K562 (cell line): ENCODE results near the gene SLC40A1. TPM values are rescaled to one million over a fixed set of nuclear protein-coding genes. Genes with fewer than 3 reads are reported as not detected.

Source experiments
- ARNT ChIP-seq, 2 experiments: fragments of 450-650 bp; IDR thresholded peaks; 2 replicates each; pipeline ENCODE4 v1.6.1; 2016; ENCODE audit warnings: mild to moderate bottlenecking in 1 of 2
- CBFA2T3 ChIP-seq: fragments of 450-650 bp; IDR thresholded peaks from 2 replicates; pipeline ENCODE4 v1.6.1; 2017
- LEF1 ChIP-seq: fragments of 450-650 bp; IDR thresholded peaks from 2 replicates; pipeline ENCODE4 v1.6.1; 2016; ENCODE audit warnings: mild to moderate bottlenecking
- NCOA6 ChIP-seq: fragments of 450-650 bp; IDR thresholded peaks from 2 replicates; pipeline ENCODE4 v1.6.1; 2017; ENCODE audit warnings: mild to moderate bottlenecking
- NFXL1 ChIP-seq: fragments of 450-650 bp; formaldehyde crosslinking; IDR thresholded peaks from 2 replicates; pipeline ENCODE4 v1.4.0; 2021; ENCODE audit warnings: mild to moderate bottlenecking
- PHTF2 ChIP-seq: fragments of 250-450 bp; sonication (Bioruptor Pico); IDR thresholded peaks from 2 replicates; pipeline ENCODE4 v1.5.0; 2021; ENCODE audit warnings: mild to moderate bottlenecking
- PTBP1 ChIP-seq: fragments of 200-400 bp; formaldehyde crosslinking; IDR thresholded peaks from 2 replicates; pipeline ENCODE4 v1.6.1; 2017; ENCODE audit warnings: low read depth, low read length
- RREB1 ChIP-seq: fragments of 250-450 bp; sonication (Bioruptor Pico); IDR thresholded peaks from 2 replicates; pipeline ENCODE4 v1.4.0; 2020
- SMARCA4 ChIP-seq: fragments of 450-650 bp; IDR thresholded peaks from 2 replicates; pipeline ENCODE4 v1.6.1; 2016
- SRSF9 ChIP-seq: fragments of 200-400 bp; formaldehyde crosslinking; IDR thresholded peaks from 2 replicates; pipeline ENCODE4 v1.6.1; 2017; ENCODE audit warnings: low read depth, low read length, borderline replicate concordance
- ZFP91 ChIP-seq: sonication (generic); formaldehyde crosslinking; IDR thresholded peaks from 2 replicates; pipeline ENCODE4 v1.8.0; 2022; ENCODE audit warnings: mild to moderate bottlenecking, missing genetic modification reagents
- ZNF175 ChIP-seq: fragments of 200-800 bp; sonication (Bioruptor generic); IDR thresholded peaks from 2 replicates; pipeline ENCODE4 v1.6.1; 2016; ENCODE audit warnings: low read depth, mild to moderate bottlenecking, missing genetic modification characterization, missing compliant biosample characterization
- ZNF395 ChIP-seq: fragments of 200-800 bp; sonication (Bioruptor generic); IDR thresholded peaks from 2 replicates; pipeline ENCODE4 v1.6.1; 2017; ENCODE audit warnings: missing genetic modification characterization, missing compliant biosample characterization
- polyA plus RNA-seq, 8 experiments: library from polyadenylated mRNA; depleted of rRNA in 4 of 8; stranded (reverse) in 5 of 8; unstranded in 3 of 8; fragments of >200 nt; fragmentation: Nextera tagmentation in 2 of 8; fragmentation: Illumina TruSeq in 1 of 8; extraction: Ambion mirVana in 2 of 8; extraction: Trizol in 1 of 8; gene quantifications; 2 replicates each; pipeline versions ENCODE4 v1.2.1 to v1.2.3, GENCODE V29; 2011 to 2014; ENCODE audit warnings: inconsistent platforms in 1 of 8, missing spikeins in 1 of 8
- total RNA-seq, 7 experiments: library from RNA; depleted of rRNA in 6 of 7; stranded (reverse); fragments of >200 nt in 6 of 7; fragmentation: Illumina TruSeq in 2 of 7; extraction: Trizol in 2 of 7; gene quantifications; 2 replicates each; pipeline versions ENCODE4 v1.2.1 to v1.2.3, GENCODE V29; 2011 to 2021; ENCODE audit warnings: low replicate concordance in 1 of 7
- TF ChIP-seq, protein P1 (sequence below): fragments of 250-450 bp; sonication (Bioruptor Pico); IDR thresholded peaks from 2 replicates; pipeline ENCODE4 v1.5.0; 2022; ENCODE audit warnings: mild to moderate bottlenecking
- TF ChIP-seq, protein P2 (sequence below): fragments of 250-450 bp; sonication (Bioruptor Pico); IDR thresholded peaks from 2 replicates; pipeline ENCODE4 v1.4.0; 2020; ENCODE audit warnings: mild to moderate bottlenecking

Gene SLC40A1
- total and polyA plus RNA-seq, 9 of the 15 experiments (the other 6 are each of a cell fraction or from before 2014, with no cell fraction given), result 42.2 to 95.9 (median 54.9) TPM

GRCh38 chr2:189582140-189582808, 1.7 kb upstream of the SLC40A1 start (continued):
- TF ChIP-seq ZNF395 (CRISPR knock-in tag) (0 out of 2 replicates have a peak, but pooled peaks have one; percentile 25), PTBP1 (no peak), SRSF9 (no peak), ARNT (IDR thresholded peaks at IDR 0.05) (peak; percentile 4 to 35; a peak in 2 of 4 replicates), PHTF2 (CRISPR knock-in tag) (no peak), LEF1 (no peak; the same call in none of the 2 replicates), ZFP91 (CRISPR knock-in tag) (no peak), NFXL1 (CRISPR knock-in tag) (no peak), CBFA2T3 (no peak), SMARCA4 (0 out of 2 replicates have a peak, but pooled peaks have one; percentile 17), RREB1 (CRISPR knock-in tag) (no peak), NCOA6 (no peak), ZNF175 (CRISPR knock-in tag) (no peak)
- TF ChIP-seq, protein P1, sequence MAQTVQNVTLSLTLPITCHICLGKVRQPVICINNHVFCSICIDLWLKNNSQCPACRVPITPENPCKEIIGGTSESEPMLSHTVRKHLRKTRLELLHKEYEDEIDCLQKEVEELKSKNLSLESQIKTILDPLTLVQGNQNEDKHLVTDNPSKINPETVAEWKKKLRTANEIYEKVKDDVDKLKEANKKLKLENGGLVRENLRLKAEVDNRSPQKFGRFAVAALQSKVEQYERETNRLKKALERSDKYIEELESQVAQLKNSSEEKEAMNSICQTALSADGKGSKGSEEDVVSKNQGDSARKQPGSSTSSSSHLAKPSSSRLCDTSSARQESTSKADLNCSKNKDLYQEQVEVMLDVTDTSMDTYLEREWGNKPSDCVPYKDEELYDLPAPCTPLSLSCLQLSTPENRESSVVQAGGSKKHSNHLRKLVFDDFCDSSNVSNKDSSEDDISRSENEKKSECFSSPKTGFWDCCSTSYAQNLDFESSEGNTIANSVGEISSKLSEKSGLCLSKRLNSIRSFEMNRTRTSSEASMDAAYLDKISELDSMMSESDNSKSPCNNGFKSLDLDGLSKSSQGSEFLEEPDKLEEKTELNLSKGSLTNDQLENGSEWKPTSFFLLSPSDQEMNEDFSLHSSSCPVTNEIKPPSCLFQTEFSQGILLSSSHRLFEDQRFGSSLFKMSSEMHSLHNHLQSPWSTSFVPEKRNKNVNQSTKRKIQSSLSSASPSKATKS, result no peak
- TF ChIP-seq, protein P2, sequence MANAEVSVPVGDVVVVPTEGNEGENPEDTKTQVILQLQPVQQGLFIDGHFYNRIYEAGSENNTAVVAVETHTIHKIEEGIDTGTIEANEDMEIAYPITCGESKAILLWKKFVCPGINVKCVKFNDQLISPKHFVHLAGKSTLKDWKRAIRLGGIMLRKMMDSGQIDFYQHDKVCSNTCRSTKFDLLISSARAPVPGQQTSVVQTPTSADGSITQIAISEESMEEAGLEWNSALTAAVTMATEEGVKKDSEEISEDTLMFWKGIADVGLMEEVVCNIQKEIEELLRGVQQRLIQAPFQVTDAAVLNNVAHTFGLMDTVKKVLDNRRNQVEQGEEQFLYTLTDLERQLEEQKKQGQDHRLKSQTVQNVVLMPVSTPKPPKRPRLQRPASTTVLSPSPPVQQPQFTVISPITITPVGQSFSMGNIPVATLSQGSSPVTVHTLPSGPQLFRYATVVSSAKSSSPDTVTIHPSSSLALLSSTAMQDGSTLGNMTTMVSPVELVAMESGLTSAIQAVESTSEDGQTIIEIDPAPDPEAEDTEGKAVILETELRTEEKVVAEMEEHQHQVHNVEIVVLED (CRISPR knock-in tag), result no peak
